ENCODE results near the gene FAM13A.
A peak's percentile ranks its signal among the peaks of the same experiment; 100 is the strongest.
"Not testable (repeated sequence)": the region's sequence is repeated elsewhere in the genome, so short reads cannot be mapped to it uniquely, and the experiment has no call there.

FAM13A gene

DNA sequence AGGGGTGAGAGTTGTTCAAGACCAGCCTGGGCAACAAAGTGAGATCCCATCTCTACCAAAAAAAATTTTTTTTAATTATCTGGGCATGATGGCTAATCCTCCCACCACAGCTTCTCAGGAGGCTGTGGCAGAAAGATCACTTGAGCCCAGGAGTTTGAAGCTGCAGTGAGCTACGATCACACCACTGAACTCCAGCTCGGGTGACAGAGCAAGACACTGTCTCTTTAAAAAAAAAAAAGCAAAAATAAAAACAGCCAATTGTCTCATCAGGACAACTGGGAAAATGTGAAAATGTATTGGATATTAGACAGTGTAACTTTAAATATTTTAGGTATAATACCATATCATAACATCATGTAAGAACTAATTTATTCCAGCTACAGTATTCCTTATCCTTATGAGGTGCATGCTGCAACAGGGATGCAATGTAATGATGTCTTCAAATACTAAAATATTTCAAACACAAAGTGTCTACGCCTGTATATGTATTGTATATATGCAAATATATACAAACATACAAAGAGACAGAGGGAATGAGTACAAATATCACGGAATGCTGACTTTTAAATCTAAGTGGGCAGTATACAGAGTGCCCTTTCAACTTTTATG, 17.2 kb downstream of the FAM13A start:
- DNase-seq: no peak

DNA sequence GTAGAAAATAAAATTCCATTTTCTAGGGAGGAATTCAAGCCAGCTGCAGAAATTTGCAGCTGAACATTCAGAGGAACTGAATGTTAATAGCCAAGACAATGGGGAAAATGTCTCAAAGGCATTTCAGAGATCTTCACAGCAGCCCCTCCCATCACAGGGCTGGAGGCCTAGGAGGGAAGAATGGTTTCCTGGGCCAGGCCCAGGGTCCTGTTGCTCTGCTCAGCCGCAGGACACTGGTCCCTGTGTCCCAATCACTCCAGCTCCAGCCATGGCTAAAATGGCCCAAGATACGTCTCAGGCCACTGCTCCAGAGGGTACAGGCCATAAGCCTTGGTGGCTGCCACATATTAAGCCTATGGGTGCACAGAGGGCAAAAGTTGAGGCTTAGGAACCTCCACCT, 20.4 kb downstream of the FAM13A start:
- DNase-seq: no peak

DNA sequence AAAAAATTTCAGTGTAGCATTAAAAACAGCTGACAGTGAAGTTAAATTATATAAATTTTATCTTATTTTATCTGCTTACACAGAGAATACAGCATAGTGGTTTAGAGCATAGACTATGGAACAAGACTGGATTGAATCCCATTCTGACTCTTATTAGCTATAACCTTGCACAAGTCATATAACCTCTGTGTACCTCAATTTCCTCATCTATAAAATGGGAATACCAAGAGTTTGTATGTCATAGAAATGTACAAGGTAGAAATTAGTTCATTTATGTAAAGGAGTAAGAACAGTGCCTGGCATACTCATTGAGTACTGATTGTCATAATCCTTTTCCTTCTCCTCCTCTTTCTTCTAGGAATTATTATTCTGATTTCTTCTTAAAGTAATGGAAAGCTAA, 25.7 kb downstream of the FAM13A start:
- no peak for DNase-seq

DNA sequence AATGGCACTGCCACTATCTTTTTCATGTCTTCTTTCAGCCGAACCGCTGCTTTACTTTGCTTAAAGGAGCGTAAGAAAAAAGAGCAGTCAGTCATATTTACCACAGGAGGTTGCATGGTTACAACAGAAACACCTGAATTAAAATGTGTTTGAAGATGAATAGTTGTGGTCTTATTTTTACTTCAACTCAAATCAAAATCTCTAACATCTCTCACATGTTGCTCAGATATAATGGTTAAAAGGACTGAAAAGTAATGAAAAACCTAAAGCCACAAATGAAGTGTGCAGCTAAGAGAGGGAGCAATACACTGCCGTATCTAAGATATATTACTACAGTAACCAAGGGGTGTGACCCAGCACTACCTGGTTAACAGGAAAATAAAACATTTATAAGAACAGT, 27.4 kb downstream of the FAM13A start:
- DNase-seq: no peak

DNA sequence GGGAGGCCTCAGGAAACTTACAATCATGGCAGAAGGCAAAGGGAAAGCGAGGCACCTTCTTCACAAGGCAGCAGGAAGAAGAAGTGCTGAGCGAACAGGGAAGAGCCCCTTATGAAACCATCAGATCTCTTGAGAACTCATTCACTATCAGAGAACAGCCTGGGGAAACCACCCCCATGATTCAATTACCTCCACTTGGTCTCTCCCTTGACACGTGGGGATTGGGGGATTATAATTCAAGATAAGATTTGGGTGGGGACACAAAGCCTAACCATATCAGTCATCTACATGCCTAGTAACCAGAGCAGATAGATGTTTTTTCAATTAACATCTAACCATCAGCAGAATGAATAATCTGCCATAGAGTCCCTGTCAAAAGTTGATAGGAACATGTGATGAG, 30.4 kb downstream of the FAM13A start:
- DNase-seq: no peak

DNA sequence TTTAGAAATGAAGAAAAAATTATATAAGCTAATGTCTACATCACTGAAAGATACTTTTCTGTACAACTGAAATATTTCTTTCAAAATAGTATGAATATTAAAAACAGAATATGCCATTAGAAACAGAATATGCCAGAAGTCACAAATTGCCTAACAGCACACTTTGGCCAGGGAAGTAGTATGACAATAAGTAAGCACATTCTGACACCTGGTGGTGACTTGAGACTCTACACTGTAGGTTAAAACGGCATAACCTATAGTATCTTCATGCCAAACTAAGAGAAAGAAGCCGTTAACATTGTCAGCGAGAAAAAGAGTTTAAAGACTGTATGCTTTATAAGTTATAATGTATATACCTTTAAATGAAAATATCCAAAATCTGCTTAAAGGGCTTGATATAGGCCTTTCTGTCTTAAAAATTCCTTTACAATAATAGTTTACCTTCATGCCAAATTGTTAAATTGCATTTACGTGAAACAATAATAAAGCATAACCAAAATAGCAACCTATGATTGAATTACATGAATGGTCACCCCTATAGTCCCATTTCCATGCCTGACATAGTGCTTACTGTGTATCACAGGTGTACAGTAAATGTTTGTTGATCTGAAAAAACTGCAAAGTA, 32.8 kb downstream of the FAM13A start:
- peak; percentile 48 for DNase-seq

DNA sequence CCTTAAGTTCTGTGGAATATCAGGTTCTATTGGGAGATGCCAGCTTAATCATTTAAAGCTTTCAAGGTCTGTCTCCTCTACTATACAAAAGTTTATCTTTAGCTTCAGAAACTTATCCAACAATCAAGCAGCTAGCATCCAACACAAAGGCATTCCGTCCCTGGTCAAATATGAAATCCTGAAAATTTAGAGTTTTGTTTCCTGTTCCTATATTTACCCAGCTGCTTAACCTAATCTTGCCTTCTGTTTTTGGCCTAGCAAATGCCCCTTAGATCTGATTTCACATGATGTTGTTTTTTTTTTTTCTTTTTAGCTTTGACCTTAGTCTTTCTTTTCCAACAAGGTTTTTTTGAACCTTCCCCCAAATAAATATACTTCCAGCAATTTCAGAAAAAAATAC, 33.8 kb downstream of the FAM13A start:
- DNase-seq: no peak

DNA sequence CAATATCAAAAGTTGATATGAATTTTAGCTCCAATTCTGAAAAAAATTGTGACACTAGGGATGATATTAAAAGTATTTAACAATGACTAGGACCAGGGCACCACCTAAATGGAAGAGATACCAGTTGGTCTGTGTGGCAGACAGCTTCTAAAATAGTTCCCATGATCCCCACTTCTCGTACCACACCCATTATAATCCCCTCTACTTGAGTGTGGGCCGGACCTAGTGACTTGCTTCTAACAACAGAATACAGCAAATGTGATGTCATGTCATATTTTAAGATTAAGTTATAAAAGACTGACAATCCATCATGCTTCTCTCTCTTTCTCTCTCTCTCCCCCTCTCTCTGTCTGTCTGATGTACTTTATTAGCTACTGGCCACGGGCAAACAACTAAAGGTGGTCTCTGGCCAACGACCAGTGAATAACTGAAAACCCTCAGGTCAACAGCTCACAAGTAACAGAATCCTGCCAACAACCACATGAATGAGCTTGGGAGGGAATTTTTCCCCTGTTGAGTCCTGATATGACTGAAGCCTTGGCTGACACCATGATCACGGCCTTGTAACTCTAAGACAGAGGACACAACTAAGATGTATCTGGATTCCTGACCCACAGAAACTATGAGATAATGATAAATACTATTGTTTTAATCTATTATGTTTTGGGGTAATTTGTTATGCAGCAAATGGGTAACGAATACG, 34.4 kb downstream of the FAM13A start:
- DNase-seq: no peak

DNA sequence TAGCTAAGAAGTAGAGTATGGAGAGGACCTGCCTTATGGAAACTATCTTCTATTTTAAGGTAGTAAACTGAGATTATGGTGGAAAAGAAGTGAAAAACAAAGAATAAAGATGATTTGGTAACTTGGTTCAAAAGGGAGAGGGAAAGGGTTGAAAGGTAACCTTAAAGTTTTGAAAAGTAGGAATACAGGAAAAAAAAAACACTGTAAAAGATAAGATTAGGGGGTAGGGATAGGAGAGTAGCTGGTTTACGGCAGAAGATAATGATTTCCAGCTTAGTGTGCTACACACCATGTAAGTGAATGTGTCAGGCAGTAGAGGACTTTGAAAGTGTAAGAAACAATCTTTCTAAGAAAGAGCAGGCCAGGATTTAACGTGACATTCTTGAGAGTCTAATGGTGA, 35.3 kb downstream of the FAM13A start:
- DNase-seq: no peak

DNA sequence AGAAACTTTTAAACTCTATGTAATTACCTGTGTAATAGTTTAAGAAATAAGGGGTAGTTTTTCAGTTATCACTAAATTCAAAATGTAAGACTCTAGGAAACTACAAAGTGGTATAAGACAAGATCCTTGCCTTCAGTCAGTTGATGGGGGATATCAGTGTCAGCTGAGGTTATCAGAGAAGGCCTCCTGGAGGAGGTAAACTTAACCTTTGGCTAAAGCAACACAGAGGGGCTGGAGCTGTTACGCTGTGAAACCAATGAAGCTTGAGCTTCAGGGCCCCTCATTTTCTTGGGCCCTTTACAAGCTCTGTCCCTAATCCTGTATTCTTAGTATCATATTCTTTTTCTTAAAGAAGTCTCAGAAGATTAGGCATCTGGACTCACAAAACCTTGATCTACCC, 35.9 kb downstream of the FAM13A start:
- DNase-seq: no peak

DNA sequence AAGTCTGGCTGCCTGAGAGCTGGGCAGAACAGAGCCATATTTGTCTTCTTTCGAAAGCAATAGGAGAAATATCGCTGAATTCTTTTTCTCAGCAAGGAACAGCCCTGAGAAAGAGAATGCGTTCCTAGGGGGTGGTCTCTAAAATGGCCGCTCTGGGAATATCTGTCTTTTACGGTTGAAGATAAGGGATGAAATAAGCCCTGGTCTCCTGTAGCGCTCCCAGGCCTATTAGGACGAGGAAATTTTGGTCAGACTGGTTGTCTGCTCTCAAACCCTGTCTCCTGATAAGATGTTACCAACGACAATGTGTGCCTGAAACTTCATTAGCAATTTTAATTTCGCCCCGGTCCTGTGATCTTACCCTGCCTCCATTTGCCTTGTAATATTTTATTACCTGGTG, 42.1 kb downstream of the FAM13A start:
- DNase-seq: not testable (repeated sequence)

DNA sequence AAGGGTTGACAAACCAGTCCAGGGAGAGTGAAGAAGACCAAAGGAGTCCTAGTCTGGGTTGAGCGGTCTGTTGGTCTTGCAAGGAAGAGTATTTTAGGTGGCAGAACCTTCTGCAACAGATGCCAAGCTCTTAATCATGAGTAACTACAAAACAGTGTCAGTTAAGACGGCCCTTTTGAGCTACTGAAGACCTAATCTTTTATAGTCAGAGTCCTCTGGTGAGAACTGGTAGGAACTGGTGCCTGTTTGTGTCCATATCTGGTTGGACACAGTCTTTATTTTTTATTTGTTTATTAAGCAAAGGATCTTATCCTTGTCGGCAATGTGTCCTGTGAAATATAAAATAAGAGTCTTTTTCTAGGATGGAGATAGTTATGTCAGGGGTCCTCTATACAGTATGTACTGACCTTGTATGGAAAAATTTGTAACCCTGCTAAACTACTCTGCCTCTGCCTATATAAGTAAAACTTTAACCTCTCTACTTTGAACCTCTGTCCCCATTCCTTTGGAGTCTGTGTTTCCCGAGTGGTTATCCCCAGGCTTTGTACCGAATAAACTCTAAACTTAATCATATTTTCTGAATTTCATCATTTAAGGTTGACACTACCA, 47.1 kb downstream of the FAM13A start:
- no peak for DNase-seq

DNA sequence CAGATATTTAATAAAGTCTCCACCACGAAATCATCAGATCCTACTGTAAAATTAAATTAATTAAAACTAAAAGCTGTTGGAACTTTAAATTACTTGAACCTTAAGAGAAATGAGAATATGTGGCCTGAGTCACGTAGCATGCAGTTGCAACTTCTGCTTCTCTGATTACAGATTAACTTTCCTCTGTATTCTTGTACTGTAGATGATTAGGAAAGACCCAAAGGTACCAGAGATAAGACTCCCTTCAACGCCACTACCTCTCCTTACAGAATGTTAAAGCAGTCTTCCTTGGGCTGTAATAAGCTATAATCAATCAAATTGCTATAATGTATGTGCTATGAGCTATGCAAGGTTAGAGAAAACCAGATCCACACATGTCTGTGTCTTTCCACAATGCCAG, 47.9 kb downstream of the FAM13A start:
- no peak for DNase-seq

DNA sequence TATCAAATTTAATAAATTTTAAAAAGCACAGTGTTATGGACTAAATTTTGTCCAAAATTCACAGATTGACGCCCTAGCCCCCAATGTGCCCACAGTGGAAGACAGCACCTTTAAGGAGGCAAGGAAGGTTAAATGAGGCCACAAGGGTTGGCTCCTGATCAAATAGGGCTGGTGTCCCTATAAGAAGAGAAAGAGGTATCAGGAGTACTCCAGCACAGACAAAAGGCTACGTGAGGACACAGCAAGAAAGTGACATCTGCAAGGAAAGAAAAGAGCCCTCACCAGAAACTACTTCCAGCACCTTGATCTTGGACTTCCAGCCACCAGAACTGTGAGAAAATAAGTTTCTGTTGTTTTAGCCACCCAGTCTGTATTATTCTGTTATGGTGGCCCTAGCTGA, 48.8 kb downstream of the FAM13A start:
- DNase-seq: no peak

DNA sequence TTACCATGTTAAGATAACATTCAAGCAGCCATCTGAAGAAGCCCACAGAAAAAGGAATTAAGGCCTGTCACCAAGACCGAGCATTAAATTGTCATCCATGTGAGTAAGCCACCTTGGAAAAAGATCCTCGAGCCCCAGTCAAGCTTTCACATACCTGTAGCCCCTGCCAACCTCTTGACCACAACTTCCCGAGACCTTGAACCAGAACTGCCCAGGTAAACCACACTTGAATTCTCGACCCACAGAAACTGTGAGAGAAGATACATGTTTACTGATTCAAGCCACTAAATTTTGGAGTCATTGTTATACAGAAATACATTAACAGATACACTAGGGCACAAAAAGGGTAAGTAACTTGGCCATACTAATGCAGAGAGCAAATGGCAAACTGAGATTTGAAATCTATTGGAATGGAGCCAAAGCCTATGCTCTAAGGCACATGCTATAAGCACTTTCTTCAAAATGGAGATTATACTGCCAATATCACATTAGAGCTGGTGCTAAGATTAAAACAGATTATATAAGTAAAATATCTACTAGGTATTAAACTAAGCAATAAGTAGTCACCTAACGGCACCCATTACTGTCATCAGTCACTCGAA, 49.5 kb downstream of the FAM13A start:
- DNase-seq: no peak

DNA sequence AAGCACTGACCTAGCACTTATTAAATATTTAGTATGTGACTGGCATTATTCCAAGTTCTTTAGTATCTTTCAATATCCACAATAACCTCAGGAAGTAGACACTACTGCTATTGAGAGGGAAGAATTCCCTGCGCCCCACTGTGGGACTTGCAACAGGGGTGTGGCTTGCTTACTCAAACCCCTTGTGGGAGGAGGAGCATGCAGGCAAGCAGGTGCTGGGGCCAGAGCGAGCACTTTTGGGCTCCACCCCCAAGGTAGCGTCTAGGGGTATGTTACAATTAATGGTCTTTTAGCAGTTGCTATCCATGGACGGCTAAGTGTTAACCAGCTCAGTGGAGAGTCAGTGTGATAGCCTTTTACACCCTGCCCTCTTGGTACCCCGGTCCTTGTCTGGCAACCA, 50.7 kb downstream of the FAM13A start:
- no peak for DNase-seq

DNA sequence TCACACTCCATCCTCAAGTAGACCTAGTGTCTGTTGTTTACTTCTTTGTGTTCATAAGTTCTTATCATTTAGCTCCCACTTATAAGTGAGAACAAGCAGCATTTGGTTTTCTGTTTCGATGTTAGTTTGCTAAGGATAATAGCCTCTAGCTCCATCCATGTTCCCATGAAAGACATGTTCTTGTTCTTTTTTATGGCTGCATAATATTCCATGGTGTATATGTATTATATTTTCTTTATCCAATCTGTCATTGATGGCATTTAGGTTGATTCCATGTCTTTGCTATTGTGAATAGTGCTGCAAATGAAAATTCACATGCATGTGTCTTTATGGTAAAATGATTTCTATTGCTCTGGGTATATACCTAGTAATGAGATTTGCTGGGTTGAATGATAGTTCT, 51.9 kb downstream of the FAM13A start:
- not testable (repeated sequence) for DNase-seq

DNA sequence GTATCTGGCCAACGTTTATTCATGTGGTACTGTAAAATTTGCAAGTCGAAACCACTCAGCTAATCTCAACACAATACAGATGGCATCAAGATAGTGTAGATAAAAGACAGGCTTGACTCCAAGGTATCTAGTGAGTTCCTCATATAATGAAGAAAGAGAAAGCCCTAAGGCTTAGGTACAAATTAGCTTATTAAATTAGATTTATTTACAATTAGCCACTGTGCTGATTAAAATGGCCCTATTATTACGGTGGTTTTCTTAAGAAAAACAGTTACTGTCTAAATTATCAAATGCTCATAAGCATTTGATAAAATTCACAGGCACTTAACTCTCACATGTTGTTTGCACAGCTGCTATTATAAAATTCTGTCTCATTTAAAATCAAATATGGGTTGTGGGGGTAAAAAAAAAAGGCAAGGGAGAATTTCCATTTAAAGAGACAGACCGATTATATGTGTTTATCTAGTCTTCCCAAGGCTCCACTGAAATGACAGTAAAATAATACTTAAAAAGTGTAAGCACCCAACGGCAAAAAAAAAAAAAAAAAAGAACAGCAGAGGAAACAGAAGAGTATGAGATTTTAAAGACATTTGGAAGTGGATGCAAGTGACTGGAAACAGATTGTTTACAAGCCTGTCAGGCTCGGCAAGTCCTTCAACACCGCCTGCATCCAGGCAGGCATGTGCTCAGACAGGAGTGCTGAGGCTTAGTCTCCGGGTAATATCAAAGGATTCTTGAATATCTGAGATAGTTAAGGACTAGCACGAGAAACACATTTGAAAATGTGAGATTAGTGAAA, 55.1 kb downstream of the FAM13A start:
- peak; percentile 97 for DNase-seq

DNA sequence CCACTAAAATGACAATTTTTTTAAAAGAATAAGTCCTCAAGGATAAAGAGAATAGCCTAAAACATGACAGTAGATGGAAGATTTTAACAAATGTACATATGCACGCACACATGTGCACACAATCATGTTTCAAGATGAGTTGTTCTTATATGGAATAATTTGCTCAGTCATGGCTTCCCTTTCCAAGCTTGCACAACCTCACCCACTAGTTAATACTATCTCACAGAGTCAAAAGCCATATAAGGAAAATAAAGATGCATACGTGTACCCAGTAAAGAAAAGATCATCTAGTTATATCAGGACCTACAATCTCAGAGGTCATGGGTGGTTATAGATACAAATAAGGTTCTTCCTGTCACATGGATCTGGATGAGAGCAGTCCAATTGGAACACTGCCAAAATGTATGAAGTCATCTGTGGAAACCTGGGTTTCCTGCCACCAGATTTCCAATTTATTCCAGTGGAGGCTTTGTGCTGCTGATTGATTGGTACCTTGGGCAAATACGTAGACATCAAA, 56.1 kb downstream of the FAM13A start:
- DNase-seq: peak; percentile 44

DNA sequence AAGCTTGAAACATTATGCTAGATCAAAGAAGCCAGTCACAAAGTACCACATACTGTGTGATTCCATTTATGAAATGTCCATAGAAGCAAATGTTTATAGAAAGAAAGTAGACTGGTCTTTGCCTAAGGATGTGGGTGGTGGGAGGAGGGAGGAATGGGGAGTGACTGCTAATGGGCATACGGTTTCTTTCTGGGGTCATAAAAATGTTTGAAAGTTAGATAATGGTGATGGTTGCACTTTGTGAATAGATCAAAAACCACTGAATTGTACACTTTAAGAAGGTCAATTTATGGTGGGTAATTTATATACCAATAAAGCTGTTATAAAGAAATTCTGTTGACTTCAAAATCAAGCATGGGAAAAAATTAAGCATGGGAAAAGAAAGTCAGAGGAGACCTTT, 56.6 kb downstream of the FAM13A start:
- no peak for DNase-seq

DNA sequence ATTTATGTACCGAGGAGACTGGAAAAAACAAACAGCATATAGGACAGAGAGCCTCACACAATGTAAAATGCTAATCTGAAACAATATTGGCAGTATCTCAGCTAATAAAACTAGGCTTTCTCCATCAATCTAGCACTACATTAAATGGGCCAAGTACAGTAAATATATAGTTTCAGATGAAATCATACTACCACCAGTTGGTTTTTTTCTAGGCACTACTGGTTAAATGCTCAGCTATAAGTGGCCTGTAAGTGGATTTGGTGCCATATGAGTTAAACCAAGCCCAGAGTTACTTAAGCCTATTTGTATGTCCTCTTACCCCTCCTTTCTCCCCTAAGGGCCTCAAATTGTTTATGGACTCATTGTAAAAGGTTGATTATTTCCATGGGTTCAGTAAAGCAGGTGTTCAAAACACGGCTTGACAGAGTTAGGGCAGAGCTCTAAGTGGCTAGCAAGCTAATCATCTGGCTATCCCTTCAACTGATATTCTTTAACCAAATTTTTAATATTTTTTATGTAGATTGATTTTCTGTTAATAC, 57.5 kb downstream of the FAM13A start:
- no peak for DNase-seq

DNA sequence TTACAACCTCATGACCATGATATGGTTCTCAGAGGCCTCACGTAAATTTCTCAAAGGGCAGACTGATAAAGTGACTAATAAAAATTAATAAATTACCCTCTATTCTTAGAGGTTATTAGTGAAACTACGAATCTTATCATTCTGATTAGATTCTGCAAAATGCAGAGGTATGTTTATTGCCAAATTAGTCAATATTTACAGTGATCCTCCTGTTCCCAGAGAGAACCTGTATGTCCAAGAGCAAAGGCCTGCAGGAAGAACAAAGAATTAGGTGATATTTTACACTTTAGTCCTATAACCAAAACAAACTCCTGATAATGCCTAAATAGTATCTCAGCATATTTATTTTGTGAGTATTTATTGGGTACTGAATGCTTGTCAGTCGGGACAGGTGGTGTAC, 58.1 kb downstream of the FAM13A start:
- DNase-seq: no peak
